22Rv1 (cell line): ENCODE results near the gene NPTX2.

Experiments used
- ZFX ChIP-seq: fragments of 450-650 bp; IDR thresholded peaks from 2 replicates; pipeline ENCODE4 v1.6.1; 2017; ENCODE audit warnings: antibody characterized with exemption, borderline replicate concordance
- TF ChIP-seq, protein P1 (sequence below): fragments of 450-650 bp; IDR thresholded peaks from 2 replicates; pipeline ENCODE4 v1.5.1; 2017; ENCODE audit warnings: mild to moderate bottlenecking

DNA sequence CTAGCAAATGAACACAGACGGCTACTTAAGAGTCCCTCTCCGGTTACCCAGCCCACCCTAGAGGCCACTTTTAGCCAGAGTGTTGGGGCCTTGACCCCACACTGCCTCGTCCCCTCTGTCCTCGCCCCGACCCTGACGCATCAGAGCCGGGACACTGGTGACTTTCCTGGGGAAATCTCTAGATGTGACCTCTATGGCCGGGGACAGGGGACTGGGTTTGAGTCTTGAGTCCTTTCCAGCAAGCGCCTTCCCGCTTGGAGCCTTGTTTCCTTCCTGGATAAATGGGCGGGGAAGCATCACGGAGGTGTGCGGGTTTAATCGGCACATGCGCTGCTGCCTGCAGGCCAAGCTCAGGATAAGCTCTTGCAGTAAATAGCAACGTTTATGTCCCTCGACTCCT, 40.7 kb downstream of the NPTX2 start:
- TF ChIP-seq, protein P1, sequence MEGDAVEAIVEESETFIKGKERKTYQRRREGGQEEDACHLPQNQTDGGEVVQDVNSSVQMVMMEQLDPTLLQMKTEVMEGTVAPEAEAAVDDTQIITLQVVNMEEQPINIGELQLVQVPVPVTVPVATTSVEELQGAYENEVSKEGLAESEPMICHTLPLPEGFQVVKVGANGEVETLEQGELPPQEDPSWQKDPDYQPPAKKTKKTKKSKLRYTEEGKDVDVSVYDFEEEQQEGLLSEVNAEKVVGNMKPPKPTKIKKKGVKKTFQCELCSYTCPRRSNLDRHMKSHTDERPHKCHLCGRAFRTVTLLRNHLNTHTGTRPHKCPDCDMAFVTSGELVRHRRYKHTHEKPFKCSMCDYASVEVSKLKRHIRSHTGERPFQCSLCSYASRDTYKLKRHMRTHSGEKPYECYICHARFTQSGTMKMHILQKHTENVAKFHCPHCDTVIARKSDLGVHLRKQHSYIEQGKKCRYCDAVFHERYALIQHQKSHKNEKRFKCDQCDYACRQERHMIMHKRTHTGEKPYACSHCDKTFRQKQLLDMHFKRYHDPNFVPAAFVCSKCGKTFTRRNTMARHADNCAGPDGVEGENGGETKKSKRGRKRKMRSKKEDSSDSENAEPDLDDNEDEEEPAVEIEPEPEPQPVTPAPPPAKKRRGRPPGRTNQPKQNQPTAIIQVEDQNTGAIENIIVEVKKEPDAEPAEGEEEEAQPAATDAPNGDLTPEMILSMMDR = no peak
- no peak for TF ChIP-seq ZFX
